Esophagus squamous epithelium (tissue), 4 donors: Measurements from ENCODE around the gene ARID5B.

ENCODE experiments used
- CTCF ChIP-seq, 6 experiments: fragments of 450-650 bp in 4 of 6; fragments of 200-600 bp in 2 of 6; sonication (generic) in 2 of 6; IDR thresholded peaks; one replicate each; pipeline ENCODE4 v1.5.1; 2016 to 2019; ENCODE audit warnings: antibody characterized with exemption in 6 of 6, mild to moderate bottlenecking in 4 of 6, moderate library complexity in 4 of 6
- POLR2A ChIP-seq, 4 donors: fragments of 450-650 bp; IDR thresholded peaks; one replicate each; pipeline ENCODE4 v1.6.1; 2017; ENCODE audit warnings: antibody characterized with exemption in 4 of 4, mild to moderate bottlenecking in 4 of 4, moderate library complexity in 3 of 4

- TF ChIP-seq CTCF (IDR thresholded peaks at IDR 0.05), result no peak
- no peak for TF ChIP-seq POLR2A (IDR thresholded peaks at IDR 0.05)
These were observed 97.4 kb downstream of the ARID5B start for GRCh38 chr10:61998937-61999336.
